Measurements from ENCODE around the gene NPTX2.
"Not testable (repeated sequence)": the region's sequence is repeated elsewhere in the genome, so short reads cannot be mapped to it uniquely, and the experiment has no call there.

Gene NPTX2

GRCh38 chr7:98617051-98617959 lies at the start of gene NPTX2:
NPTX2 (plus strand) TSS chr7:98617285; CDS start chr7:98617462, 177 bp downstream.
- no peak for DNase-seq (ENCODE audit: low read depth)

- DNase-seq (ENCODE audit: low read depth): no peak
Observed at GRCh38 chr7:98567991-98568390, 49.1 kb upstream of the NPTX2 start.

GRCh38 chr7:98568891-98569290 lies 48.2 kb upstream of the NPTX2 start:
- no peak for DNase-seq (ENCODE audit: low read depth)

- DNase-seq (ENCODE audit: low read depth): no peak
Observed at GRCh38 chr7:98569691-98570337, 47.3 kb upstream of the NPTX2 start.

GRCh38 chr7:98571006-98571405 lies 46.1 kb upstream of the NPTX2 start:
- DNase-seq (ENCODE audit: low read depth): no peak

GRCh38 chr7:98571986-98572385 lies 45.1 kb upstream of the NPTX2 start:
- no peak for DNase-seq (ENCODE audit: low read depth)

GRCh38 chr7:98572716-98573115 lies 44.4 kb upstream of the NPTX2 start:
- DNase-seq (ENCODE audit: low read depth): not testable (repeated sequence)

- DNase-seq (ENCODE audit: low read depth): no peak
Observed at GRCh38 chr7:98573816-98574215, 43.3 kb upstream of the NPTX2 start.

GRCh38 chr7:98575878-98576277 lies 41.2 kb upstream of the NPTX2 start:
- DNase-seq (ENCODE audit: low read depth): no peak

- DNase-seq (ENCODE audit: low read depth): no peak
Observed at GRCh38 chr7:98584830-98585229, 32.3 kb upstream of the NPTX2 start.

GRCh38 chr7:98591926-98592325 lies 25.2 kb upstream of the NPTX2 start:
- DNase-seq (ENCODE audit: low read depth): no peak

GRCh38 chr7:98594348-98594747 lies 22.7 kb upstream of the NPTX2 start:
- DNase-seq (ENCODE audit: low read depth): no peak

GRCh38 chr7:98594787-98595186 lies 22.3 kb upstream of the NPTX2 start:
- no peak for DNase-seq (ENCODE audit: low read depth)

GRCh38 chr7:98598846-98599615 lies 18.1 kb upstream of the NPTX2 start:
- DNase-seq (ENCODE audit: low read depth): no peak

GRCh38 chr7:98599886-98600285 lies 17.2 kb upstream of the NPTX2 start:
- DNase-seq (ENCODE audit: low read depth): no peak

- DNase-seq (ENCODE audit: low read depth): no peak
Observed at GRCh38 chr7:98602755-98603398, 14.2 kb upstream of the NPTX2 start.

- no peak for DNase-seq (ENCODE audit: low read depth)
Observed at GRCh38 chr7:98603399-98603788, 13.7 kb upstream of the NPTX2 start.

GRCh38 chr7:98613601-98614425 lies 3.3 kb upstream of the NPTX2 start:
- no peak for DNase-seq (ENCODE audit: low read depth)

GRCh38 chr7:98616381-98617050 lies 569 bp upstream of the NPTX2 start:
- no peak for DNase-seq (ENCODE audit: low read depth)

- DNase-seq (ENCODE audit: low read depth): no peak
Observed at GRCh38 chr7:98617960-98618418, 904 bp downstream of the NPTX2 start.

- no peak for DNase-seq (ENCODE audit: low read depth)
Observed at GRCh38 chr7:98618786-98619185, 1.7 kb downstream of the NPTX2 start.

All from activated T-helper 9 cell treated with anti-CD3 and anti-CD28 coated beads, Interleukin-2, amount 50 U/mL, for 16 hours (primary cell).